ENCODE measurements around the gene PLD5. TPM values are rescaled to one million over a fixed set of nuclear protein-coding genes. Genes with fewer than 3 reads are reported as not detected.

Gene PLD5
- total and polyA plus RNA-seq, 7 donors, result 0.15 to 1.5 (median 0.83) TPM; not detected in 2

GRCh38 chr1:242057745-242058115 is 466.8 kb downstream of the PLD5 start:
- Histone ChIP-seq H3K4me1 (no peaks in the 10 kb centered on the region), H3K9me3 (no peaks in the 10 kb centered on the region)
- WGBS, 2 donors, result 71 to 79% methylated on average over 3 of the region's 3 CpGs

GRCh38 chr1:242056988-242057744 is 467.3 kb downstream of the PLD5 start:
- Histone ChIP-seq H3K4me1 (no peaks in the 10 kb centered on the region), H3K9me3 (no peaks in the 10 kb centered on the region), H3K36me3 (no peaks in the 10 kb centered on the region), H3K27ac (no peak overlapping the region), H3K4me3 (no peak overlapping the region), H3K27me3 (no peaks in the 10 kb centered on the region)
- intact Hi-C loops (cut with DNase I), result no loop called here
- DNase-seq, result no peak
- TF ChIP-seq POLR2A (IDR thresholded peaks at IDR 0.05) (no peak), POLR2AphosphoS5 (IDR thresholded peaks at IDR 0.05) (no peak), EP300 (IDR thresholded peaks at IDR 0.05) (no peak), CTCF (IDR thresholded peaks at IDR 0.05) (no peak)
- 92 to 95% methylated on average over 49 of the region's 49 CpGs for WGBS, 2 donors

More at GRCh38 chr1:242057745-242058115, 466.8 kb downstream of the PLD5 start:
- H3K4me3 ChIP-seq, result no peak overlapping the region
- intact Hi-C loops (cut with DNase I), result no loop called here
- H3K27ac ChIP-seq, result no peak overlapping the region
- TF ChIP-seq POLR2A (IDR thresholded peaks at IDR 0.05) (no peak), EP300 (IDR thresholded peaks at IDR 0.05) (no peak), POLR2AphosphoS5 (IDR thresholded peaks at IDR 0.05) (no peak), CTCF (IDR thresholded peaks at IDR 0.05) (no peak)
- no peak for DNase-seq
- no peaks in the 10 kb centered on the region for H3K36me3 ChIP-seq
- H3K27me3 ChIP-seq, result no peaks in the 10 kb centered on the region

- Histone ChIP-seq H3K36me3 (no peaks in the 10 kb centered on the region), H3K4me1 (no peaks in the 10 kb centered on the region), H3K27ac (no peak overlapping the region), H3K4me3 (no peak overlapping the region), H3K9me3 (no peaks in the 10 kb centered on the region), H3K27me3 (no peaks in the 10 kb centered on the region)
- WGBS, 2 donors, result 58 to 64% methylated on average over 7 of the region's 7 CpGs
- TF ChIP-seq POLR2AphosphoS5 (IDR thresholded peaks at IDR 0.05), result no peak
- TF ChIP-seq EP300 (IDR thresholded peaks at IDR 0.05), result no peak
- no peak for TF ChIP-seq POLR2A (IDR thresholded peaks at IDR 0.05)
- no peak for TF ChIP-seq CTCF (IDR thresholded peaks at IDR 0.05)
- intact Hi-C loops (cut with DNase I), result no loop called here
- DNase-seq, result no peak
These were observed 468.7 kb downstream of the PLD5 start for GRCh38 chr1:242055749-242056320.

- Histone ChIP-seq H3K27ac (no peak overlapping the region), H3K4me1 (no peaks in the 10 kb centered on the region), H3K4me3 (no peak overlapping the region), H3K36me3 (no peaks in the 10 kb centered on the region), H3K27me3 (no peaks in the 10 kb centered on the region), H3K9me3 (peaks cover 0 to 6% (median 0%) of the 10 kb centered on the region in 4 donors)
- intact Hi-C loops (cut with DNase I), result no loop called here
- TF ChIP-seq EP300 (IDR thresholded peaks at IDR 0.05) (no peak), CTCF (IDR thresholded peaks at IDR 0.05) (no peak), POLR2AphosphoS5 (IDR thresholded peaks at IDR 0.05) (no peak), POLR2A (IDR thresholded peaks at IDR 0.05) (no peak)
- 41 to 54% methylated on average over 3 of the region's 3 CpGs for WGBS, 2 donors
- no peak for DNase-seq
These were observed 481.3 kb downstream of the PLD5 start for GRCh38 chr1:242043165-242043564.
